NCI-H1436 (cell line): Measurements from ENCODE around the gene ZSWIM1.
"Not testable (repeated sequence)": the region's sequence is repeated elsewhere in the genome, so short reads cannot be mapped to it uniquely, and the experiment has no call there.

ENCODE experiments used
- DNase-seq: peaks from one replicate; lab custom pipeline; 2025; lab: John Stamatoyannopoulos, UW

Gene ZSWIM1

DNA sequence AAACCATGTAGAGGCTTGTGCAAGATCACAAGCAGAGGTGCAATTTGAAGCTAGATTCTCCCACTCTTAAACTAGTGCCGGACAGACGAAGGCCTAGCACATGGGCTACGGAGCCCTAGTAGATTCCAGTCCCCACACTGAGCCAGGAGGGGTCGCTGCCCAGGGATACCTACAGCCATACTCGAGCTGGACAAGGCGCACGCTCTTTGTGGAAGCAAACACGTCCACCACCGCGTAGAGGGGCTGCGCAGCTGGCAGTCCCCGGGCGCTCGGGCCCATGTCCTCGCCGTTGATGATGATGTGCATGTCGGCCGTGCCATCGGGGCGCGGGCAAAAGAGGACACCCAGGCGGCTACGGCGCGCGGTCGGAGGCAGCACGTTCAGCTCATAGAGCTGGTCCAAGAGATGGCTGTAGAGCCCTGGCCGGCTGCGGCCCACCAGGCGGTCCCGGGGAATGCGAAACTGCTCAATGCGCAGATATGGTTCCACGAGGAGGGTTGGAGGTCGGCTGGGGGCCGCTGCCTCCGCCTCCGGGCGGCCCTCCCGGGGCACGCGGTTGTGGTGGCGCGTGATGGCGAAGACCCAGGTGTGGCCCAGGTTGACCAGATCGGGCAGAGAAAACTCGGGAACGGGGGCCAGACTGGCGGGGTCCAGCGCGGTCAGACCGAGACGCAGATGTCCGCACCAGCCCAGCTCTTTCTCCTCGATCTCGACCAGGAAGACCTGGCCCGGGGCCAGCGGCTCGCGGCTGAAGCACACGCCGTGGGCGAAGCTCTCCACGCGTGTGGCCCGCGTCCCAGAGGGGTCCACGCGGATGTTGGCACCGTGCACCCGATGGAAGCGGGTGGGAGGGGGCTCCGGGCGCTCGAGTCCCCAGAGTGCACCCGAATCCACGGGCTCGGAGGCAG, 9.3 kb downstream of the ZSWIM1 start:
- no peak for DNase-seq

DNA sequence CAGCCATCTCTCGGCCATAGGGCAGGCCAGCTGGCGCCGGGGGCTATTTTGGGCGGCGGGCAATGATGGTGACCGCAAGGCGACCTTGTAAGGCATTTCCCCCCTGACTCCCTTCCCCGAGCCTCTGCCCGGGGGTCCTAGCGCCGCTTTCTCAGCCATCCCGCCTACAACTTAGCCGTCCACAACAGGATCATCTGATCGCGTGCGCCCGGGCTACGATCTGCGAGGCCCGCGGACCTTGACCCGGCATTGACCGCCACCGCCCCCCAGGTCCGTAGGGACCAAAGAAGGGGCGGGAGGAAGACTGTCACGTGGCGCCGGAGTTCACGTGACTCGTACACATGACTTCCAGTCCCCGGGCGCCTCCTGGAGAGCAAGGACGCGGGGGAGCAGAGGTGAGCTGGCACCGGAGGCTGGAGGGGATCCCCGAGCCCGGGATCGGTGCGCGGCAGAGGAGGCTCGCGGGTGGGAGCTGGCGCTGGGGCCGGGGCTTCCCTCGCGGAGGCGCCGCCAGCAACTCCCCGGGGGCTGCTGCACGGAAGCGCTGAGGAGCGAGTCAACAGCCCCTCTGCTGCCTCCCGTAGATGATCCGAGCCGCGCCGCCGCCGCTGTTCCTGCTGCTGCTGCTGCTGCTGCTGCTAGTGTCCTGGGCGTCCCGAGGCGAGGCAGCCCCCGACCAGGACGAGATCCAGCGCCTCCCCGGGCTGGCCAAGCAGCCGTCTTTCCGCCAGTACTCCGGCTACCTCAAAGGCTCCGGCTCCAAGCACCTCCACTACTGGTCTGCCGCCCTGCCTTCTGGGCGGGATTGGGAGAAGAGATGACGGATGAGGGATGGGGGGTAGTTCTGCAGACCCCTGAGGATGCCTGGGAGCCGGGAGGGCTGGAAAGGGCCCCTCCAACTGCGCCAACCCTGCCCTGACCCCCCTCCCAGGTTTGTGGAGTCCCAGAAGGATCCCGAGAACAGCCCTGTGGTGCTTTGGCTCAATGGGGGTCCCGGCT, 10.3 kb downstream of the ZSWIM1 start, which contains the start of the genes CTSA and NEURL2:
Gene CTSA (plus strand): TSS at position 351 of the 999 bp plus-strand sequence. CDS start 234 bp downstream, at position 585.
Gene NEURL2 (minus strand): TSS at position 224 of the 999 bp plus-strand sequence. CDS start 217 bp downstream, at position 7.
- peak; percentile 75 for DNase-seq

DNA sequence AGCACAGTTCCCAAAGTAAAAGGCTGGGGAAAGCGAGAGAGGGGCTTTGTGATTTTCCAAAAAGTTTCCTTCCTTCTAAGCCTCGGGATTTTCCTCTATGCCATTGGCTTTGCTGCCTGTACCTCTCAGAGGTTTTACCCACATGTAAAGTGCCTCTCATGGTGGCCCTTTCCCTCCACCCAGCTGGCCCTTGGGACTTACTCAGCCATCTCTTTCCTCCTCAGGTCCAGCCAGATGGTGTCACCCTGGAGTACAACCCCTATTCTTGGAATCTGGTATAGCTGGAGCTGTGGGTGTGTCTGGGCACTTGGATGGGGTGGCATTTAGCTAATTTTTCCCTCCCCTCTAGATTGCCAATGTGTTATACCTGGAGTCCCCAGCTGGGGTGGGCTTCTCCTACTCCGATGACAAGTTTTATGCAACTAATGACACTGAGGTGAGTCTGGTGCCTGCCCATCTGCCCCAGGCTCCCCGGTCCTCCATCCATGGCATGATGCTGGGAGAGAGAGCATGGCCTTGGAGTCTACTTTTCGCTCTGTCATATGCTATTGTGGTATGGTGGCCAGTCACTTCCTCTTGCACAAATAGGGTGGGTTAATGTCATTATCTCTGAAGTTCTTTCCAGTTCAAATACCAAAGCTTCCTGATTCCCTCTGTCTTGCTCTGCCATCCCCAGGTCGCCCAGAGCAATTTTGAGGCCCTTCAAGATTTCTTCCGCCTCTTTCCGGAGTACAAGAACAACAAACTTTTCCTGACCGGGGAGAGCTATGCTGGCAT, 11.2 kb downstream of the ZSWIM1 start:
- no peak for DNase-seq

DNA sequence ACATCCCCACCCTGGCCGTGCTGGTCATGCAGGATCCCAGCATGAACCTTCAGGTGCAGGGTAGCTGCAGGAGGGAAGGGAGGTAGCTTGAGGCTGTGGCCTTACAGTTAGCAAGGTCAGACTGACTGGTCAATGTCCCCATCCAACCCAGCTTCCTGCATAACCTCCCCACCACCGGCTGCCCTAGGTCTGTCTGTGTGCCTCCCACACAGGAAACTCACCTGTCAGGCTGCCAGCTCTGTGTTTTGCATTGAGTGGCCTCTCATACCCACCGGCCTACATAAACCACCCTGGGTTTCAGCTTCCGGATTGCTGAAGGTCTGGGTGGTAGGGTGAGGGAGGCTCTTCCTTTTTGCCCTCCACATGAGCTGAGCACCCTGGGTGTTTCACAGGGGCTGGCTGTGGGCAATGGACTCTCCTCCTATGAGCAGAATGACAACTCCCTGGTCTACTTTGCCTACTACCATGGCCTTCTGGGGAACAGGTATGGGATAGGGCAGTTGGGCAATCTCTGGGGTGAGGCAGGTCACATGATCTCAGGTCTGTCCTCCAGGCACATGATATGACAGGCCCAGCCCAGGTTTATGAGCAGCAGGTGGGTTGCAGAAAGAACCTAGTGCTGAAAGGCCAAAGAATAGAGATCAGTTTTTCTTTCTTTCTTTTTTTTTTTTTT, 11.9 kb downstream of the ZSWIM1 start:
- DNase-seq, result no peak

DNA sequence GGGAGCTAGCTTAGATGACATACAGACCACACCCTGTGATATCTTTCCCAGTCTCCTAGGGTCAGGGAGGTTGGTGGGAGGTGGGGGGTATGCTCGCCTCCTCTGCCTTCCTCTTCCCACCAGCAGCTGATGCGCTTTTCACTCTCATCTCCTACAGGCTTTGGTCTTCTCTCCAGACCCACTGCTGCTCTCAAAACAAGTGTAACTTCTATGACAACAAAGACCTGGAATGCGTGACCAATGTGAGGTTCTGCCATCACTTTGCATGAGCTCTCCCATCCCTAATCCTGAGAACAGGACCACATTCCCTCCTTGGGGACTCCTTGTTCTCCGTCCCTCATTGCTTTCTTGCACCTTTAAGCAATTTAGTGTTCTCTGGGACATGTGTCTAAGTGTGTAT, 12.8 kb downstream of the ZSWIM1 start:
- DNase-seq, result no peak

DNA sequence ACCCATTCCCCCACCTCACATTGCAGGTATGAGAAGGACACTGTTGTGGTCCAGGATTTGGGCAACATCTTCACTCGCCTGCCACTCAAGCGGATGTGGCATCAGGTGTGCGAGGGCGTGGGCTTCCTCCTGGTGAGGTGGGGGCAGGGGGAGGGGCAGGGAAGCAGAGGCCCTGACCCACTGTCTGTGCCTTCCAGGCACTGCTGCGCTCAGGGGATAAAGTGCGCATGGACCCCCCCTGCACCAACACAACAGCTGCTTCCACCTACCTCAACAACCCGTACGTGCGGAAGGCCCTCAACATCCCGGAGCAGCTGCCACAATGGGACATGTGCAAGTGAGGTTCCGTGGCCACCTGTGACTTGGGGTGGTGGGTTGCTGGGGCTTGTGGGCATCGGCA, 13.8 kb downstream of the ZSWIM1 start:
- DNase-seq, result no peak

DNA sequence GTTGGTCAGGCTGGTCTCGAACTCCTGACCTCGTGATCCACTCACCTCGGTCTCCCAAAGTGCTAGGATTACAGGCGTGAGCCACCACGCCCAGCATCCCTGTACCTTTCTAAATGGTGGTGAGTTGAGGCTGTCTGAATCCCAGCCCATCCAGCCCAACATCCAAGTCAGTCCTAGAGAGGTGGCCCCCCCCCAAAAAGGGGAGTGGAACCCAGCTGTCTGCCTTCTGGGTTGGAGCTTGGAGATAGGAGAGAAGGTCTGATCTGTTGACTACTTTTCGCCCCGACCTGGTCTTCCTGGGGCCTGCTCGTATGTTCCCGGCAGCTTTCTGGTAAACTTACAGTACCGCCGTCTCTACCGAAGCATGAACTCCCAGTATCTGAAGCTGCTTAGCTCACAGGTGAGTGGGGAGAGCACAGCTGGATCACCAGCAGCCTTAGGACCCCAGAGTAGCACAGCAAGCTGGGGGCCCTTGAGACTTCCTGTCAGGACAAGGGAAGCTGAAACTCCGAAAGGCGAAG, 15.7 kb downstream of the ZSWIM1 start:
- no peak for DNase-seq

DNA sequence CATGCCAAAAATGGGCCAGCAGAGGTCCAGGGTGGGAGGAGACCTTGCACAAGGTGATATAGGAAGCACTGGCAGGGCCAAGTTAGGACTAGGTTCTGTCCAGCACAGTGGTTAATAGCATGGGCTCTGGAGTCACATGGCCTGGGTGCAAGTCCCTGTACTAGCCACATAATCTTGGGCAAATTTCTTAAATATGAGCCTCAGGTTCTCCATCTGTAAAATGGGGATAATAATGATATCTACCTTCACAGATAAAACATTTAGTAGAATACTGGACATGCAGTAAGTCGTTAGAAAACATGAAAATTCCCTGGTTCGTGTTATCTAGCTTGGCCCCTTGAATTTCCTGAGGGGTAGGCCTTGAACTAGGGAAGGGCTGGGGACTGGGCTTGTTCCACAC, 16.3 kb downstream of the ZSWIM1 start:
- DNase-seq, result no peak

DNA sequence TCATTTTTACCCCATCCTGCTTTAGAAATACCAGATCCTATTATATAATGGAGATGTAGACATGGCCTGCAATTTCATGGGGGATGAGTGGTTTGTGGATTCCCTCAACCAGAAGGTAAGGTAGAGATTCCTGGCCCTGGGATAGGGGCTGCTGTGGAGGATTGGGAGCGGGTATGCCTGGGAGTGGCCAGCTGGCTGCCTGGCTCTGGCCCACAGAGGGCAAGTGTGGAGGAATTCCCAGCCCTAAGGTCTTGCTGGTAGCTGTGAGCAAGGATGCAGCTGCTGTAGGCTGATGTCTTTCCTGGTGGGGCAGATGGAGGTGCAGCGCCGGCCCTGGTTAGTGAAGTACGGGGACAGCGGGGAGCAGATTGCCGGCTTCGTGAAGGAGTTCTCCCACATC, 16.7 kb downstream of the ZSWIM1 start:
- no peak for DNase-seq

DNA sequence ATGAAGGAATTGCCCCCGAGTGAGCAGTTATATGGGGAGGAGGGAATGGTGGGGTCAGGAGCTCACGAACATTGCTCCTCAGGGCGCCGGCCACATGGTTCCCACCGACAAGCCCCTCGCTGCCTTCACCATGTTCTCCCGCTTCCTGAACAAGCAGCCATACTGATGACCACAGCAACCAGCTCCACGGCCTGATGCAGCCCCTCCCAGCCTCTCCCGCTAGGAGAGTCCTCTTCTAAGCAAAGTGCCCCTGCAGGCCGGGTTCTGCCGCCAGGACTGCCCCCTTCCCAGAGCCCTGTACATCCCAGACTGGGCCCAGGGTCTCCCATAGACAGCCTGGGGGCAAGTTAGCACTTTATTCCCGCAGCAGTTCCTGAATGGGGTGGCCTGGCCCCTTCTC, 17.3 kb downstream of the ZSWIM1 start:
- no peak for DNase-seq

DNA sequence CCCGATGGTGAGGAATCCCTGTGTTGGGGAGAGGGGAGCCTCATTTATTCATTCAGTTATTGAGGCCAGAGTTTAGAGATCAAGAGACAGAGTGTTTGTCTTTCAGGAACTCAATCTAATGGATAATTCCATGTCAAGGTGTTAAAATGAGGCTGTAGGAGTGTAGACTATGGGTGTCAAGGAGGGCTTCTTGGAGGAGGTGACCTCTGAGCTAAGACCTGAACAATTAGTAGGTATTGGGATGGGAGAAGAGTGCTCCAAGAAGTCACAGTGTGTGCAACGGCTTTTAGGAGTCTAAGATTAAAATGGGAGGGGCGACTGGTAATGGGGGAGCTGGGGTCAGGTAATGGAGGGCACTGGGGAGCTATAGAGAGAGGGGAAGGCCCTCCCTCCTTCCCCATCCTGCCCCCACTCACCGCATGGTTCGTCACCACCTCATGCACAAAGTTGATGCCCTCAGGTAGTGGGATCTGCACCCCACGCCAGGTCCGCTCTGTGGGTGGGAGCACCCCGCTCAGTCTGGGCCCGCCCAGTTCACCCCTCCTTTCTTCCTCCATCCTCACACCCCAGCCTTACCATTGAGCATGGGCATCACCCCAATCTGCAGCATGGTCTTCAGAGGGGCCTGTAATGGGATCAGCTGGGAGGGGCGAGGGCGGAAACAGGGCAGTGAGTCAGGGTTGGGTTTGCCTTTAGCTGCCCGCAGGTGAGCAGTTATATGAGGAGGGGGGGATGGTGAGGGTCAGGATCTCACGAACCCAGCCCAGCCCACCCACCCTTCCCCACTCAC, 18.2 kb downstream of the ZSWIM1 start:
- no peak for DNase-seq

DNA sequence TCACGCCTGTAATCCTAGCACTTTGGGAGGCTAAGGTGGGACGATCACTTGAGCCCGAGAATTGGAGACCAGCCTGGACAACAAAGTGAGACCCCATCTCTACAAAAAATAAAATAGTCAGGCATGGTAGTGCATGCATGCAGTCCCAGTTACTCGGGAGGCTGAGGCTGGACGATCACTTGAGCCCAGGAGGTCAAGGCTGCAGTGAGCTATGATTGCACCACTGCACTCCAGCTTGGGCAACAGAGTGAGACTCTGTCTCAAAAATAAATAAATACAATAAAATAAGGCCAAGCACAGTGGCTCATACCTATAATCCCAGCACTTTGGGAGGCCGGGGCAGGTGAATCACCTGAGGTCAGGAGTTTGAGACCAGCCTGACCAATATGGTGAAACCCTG, 20.3 kb downstream of the ZSWIM1 start:
- DNase-seq, result not testable (repeated sequence)

DNA sequence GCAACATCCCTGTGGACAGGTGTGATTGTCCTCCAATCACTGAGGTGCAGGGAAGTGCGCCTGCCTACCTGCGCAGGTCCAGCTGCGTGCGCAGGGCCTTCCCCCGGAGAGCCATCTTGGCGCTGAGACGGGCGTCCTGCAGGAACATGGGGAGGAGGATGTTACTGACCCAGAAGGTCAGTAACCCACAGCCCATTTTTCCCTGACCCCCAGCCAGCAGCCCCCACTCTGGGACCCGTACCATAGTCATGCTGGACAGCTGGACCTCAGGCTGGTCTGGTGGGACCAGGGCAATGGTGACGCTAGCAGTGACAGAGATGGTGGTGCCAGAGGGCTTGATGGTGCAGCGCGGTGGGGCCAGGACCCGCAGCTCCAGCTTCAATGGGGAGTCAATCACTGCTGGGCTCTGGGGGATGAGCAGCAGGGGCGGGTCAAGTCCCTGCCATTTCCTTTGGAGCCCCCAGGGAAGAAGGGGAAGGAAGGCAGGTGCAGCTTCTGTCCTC, 21.2 kb downstream of the ZSWIM1 start:
- DNase-seq, result peak; percentile 56

DNA sequence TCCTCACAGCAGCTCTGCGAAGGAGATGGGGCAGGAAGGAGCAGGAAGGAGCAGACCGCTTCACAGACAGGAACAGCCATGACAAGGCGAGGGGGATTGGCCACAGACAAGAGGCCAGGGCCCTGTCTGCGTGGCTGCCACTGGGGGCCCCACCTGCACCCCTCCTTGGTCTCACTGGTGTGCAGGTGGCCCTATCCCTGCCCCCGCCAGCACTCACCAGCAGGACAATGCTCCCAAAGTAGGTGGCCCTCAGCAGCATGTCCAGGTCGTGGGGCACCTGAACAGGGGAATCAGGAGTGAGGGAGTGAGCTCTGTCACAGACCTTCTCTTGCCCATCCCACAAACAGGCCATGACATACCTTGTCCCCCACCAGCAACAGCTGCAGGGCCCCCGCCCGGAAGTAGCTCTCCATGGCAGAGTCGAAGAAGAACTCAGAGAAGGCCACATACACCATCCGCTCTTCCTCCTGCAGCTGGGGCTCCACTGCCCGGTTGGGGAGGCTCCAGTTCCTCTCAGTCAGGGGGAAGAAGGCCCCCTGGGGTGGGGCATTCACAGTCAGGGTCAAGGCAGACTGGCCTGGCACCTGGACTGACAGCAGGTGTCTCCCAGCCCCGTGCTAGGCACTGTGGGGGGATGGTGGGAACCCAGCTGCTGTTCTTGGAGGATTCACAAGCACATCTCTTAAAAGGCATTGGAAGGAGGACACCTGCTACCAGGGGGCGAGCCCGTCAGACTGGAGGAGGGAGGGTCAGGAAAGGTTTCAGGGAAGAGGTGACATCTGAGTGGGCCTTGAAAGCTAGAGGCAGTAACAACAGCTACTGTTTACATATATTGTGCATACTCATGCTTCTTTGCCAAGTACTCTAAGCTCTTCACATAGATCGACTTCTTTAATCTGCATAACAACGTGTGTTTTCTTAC, 23.8 kb downstream of the ZSWIM1 start:
- DNase-seq, result no peak

DNA sequence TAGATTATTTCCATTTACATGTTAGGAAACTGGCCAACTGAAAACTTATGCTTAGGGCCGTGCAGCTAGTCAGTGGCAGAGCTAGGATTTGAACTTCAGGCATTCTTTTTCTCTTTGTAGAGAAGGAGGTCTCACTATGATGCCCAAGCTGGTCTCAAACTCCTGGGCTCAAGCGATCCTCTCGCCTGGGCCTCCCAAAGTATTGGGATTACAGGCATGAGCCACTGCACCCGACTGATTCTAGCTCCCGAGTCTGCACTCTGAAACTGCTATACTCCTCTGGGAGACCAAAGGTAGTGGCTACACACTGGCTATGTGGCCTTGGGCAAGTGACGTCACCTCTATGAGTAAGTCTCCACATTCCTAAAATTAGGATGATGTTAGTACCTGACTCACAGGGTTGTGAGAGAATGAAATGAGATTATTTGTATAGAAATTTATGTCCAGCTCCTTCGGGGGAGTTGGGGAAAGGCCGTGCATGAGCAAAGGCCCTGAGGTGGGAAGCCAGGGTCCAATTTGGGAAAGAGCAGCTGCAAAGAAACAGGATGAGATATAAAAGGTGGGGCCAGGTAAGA, 24.6 kb downstream of the ZSWIM1 start:
- no peak for DNase-seq

DNA sequence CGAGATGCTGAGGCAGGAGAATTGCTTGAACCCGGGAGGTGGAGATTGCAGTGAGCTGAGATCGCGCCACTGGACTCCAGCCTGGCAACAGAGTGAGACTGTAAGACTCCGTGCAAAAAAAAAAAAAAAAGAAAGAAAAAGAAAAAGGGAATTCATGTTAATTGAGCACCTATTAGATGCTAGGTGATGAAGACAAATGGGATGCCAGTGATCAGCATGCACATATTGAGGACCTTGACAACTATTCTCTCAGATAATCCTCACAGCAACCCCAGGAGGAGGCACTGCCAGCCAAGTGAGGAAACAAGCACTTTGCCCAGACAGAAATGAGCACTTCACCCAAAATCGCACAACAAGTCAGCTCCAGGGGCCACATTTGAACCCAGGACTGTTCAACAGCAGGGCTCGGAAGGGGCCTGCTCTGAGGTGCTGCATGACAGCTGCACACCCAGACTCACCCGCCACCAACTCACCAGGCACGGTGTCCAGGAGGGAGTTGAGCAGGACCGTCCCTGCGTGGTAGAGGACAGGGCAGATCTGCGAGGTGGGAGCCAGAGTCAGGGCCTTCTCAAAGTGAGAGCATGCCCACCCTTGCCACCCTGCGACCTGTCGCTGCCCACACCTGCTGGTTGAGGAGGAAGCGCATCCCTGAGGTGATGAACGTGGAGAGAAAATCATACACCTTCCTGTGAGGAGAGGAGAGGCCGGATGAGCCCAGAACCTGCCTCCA, 26.4 kb downstream of the ZSWIM1 start:
- no peak for DNase-seq

DNA sequence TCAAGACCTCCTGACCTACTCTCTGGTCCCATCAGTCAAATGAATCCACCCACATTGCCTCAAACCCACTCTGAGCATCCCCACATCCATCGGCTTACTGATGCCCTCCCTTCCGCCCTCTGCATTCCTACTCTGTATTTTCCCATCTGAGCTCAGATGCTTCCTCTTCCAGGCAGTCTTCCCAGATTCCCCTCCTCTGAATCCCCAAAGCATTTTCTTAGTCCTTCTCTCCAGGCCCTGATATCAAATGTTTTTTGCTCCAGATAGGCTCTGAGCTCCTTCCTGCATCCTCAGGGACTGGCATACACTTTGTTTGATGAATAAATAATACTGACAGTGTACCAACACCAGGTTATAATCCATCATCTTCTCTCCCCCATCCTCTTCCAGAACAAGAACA, 27.1 kb downstream of the ZSWIM1 start:
- no peak for DNase-seq

DNA sequence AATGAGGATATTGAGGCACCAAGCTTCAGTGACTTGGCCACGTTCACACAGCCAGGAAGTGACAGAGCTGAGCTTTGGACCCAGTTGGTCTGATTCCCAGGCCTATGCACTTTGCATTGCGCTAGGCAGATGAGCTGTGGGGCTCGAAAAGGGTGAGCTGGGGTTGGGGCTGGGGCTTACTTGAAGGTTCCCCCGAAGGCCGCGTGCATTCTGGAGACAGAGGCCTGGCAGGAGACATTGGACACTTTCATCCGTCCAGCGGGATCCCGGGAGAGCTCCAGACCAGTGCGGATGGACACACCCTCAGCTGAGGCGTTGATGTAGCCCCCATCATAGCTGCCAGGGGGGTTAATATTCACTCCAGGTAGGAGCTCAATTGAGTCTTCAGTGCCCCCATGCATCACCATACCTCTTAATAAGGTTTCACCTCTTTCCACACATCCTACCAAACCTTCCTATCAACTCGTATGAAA, 28.3 kb downstream of the ZSWIM1 start:
- no peak for DNase-seq
